ENCODE data around the gene ULBP1.

The ULBP1 gene

DNA sequence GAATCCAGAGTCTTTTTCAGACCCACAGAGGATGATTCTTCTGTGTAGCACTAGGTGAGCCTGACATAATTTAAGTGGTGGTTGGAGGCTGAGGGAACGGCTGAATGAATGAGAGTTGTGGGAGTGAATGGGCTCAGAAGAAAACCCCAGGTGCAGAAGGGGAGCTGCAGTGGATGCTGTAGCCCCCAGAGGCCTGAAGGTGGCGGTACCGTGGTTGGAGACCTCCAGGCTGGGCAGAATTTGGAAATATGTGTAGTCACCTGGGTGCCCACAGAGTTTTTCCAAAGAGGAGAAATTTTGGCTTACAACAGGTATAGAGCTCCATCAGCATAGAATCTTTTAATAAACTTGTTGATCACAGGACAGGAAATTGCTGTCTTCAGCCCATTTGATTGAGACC is 34.3 kb upstream of the ULBP1 start:
- TF ChIP-seq, protein P1, sequence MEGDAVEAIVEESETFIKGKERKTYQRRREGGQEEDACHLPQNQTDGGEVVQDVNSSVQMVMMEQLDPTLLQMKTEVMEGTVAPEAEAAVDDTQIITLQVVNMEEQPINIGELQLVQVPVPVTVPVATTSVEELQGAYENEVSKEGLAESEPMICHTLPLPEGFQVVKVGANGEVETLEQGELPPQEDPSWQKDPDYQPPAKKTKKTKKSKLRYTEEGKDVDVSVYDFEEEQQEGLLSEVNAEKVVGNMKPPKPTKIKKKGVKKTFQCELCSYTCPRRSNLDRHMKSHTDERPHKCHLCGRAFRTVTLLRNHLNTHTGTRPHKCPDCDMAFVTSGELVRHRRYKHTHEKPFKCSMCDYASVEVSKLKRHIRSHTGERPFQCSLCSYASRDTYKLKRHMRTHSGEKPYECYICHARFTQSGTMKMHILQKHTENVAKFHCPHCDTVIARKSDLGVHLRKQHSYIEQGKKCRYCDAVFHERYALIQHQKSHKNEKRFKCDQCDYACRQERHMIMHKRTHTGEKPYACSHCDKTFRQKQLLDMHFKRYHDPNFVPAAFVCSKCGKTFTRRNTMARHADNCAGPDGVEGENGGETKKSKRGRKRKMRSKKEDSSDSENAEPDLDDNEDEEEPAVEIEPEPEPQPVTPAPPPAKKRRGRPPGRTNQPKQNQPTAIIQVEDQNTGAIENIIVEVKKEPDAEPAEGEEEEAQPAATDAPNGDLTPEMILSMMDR (IDR thresholded peaks at IDR 0.05) = peak in 1 of 2 experiments; percentile 10
- Histone ChIP-seq H3K4me3 (no peak overlapping the region), H3K27me3 (peaks cover 0 to 53% of the 10 kb centered on the region in 2 donors), H3K9me3 (no peaks in the 10 kb centered on the region), H3K36me3 (no peaks in the 10 kb centered on the region), H3K4me1 (peaks cover 0 to 12% (median 7%) of the 10 kb centered on the region in 4 donors), H3K27ac (no peak overlapping the region)
- intact Hi-C loops (cut with DNase I; ENCODE audit: low total_unique reads) = loop anchor here (10.0 kb wide), 1 partner anchor 215 kb away; the partner anchor contains the start of gene LATS1
- DNase-seq = no peak

DNA sequence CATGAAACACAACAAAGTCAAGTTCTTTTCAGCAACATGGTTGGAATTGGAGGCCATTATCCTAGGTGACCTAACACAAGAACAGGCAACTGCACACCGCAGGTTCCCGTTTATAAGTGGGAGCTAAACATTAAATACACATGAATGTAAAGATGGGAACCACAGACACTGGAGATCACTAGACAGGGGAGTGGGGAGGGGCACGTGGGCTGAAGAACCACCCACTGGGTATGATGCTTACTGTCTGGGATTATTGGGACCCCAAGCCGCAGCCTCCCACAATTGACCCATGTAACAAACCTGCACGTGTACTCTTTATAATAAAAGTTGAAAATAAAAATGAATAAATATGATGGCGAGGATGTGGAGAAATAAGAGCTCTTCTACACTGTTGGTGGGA is 32.2 kb upstream of the ULBP1 start:
- H3K27me3 ChIP-seq = peaks cover 4 to 74% of the 10 kb centered on the region in 2 donors
- TF ChIP-seq, protein P1 (IDR thresholded peaks at IDR 0.05) = no peak
- DNase-seq = peak in 1 of 2 donors; percentile 11
- no peak overlapping the region for H3K4me3 ChIP-seq
- intact Hi-C loops (cut with DNase I; ENCODE audit: low total_unique reads) = no loop called here
- no peaks in the 10 kb centered on the region for H3K9me3 ChIP-seq
- peaks cover 0 to under 1% (median under 1%) of the 10 kb centered on the region in 4 donors for H3K4me1 ChIP-seq
- H3K36me3 ChIP-seq = no peaks in the 10 kb centered on the region
- H3K27ac ChIP-seq = no peak overlapping the region

DNA sequence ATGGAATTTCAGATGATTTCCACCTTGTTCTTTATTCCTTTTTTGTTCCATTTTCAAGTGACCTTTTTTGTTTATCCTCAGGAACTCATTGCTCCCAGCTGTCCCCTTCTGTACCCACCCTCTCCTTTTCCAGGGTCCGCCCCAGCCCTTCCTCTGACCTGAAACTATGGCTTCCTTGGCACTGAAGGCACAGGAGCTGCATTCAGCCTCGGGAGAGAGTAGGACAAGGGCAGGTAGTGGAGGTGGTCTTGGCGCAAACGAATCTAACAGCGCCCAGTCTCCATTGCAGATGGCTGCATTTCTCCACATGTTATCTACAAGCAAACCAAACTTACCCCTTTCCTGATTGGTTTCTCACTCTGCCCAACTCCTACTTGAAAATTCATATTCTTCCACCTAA is 30.7 kb upstream of the ULBP1 start:
- Histone ChIP-seq H3K27ac (no peak overlapping the region), H3K36me3 (no peaks in the 10 kb centered on the region), H3K27me3 (peaks cover 4 to 87% of the 10 kb centered on the region in 2 donors), H3K9me3 (no peaks in the 10 kb centered on the region), H3K4me3 (no peak overlapping the region), H3K4me1 (peaks cover 0 to under 1% (median under 1%) of the 10 kb centered on the region in 4 donors)
- peak in 1 of 2 donors; percentile 24 for DNase-seq
- intact Hi-C loops (cut with DNase I; ENCODE audit: low total_unique reads) = no loop called here
- TF ChIP-seq, protein P1 (IDR thresholded peaks at IDR 0.05) = no peak

DNA sequence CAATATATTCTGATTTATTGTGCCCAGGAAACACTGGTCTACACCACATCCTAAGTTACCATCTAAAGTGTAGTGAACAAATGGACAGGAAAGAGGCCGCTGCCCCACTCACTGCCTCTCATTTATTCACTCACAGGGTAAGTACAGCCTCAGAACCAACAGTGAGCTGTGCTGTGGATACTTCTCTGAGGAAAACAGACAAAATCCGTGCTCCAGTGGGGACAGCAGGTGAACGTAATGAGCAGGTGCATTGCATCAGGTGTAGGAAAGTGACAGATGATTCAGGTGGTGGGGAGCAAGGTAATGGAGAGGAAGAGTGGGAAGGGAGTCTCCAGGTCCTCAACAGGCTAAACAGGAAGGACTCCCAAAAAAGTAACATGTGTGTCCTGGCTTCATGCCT is 30.3 kb upstream of the ULBP1 start:
- intact Hi-C loops (cut with DNase I; ENCODE audit: low total_unique reads) = no loop called here
- DNase-seq = no peak
- H3K27me3 ChIP-seq = peaks cover 6 to 90% of the 10 kb centered on the region in 2 donors

DNA sequence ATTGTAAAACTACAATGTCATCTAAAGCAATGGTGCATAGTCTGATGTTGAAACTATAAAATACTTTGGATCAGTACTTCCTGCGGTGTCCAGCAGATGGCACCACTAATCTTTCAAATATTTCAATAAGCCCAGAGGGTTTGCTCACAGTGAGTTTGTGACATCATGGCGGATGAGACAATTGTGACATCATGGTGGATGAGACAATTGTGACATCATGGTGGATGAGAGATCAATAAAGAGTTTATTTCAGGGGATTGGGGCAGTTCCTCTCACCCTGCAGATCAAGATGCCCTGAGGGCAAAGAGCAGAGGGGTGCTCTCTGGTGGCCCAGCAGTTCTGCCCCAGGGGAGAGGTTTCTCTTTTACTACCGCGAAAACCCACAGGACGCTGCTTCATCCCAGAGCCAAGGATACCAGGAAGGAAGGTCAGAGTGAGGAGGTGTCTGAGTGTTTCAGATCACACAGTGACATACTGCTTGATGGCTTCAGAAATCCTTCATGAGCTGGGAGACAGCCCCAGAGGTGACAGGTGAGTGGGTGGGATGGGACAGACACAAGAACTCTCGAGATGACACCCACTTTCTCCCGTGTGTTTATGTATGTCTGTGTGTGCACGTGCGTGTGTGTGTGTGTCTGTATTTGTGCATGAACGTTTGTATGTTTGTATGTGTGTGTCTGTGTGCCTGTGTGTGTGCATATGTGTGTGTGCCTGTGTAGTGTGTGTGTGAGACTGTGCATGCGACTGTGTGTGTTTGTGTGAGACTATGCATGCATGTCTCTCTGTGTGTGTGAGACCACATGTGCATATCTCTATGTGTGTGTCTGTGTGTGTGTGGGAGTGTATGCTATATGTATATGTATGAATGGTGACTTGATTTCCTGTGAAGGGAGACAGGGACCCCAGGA is 29.2 kb upstream of the ULBP1 start:
- H3K4me3 ChIP-seq = no peak overlapping the region
- intact Hi-C loops (cut with DNase I; ENCODE audit: low total_unique reads) = loop anchor here (1.0 kb wide), 1 partner anchor 83 kb away; no protein-coding TSS in a partner anchor
- no peak overlapping the region for H3K27ac ChIP-seq
- H3K9me3 ChIP-seq = no peaks in the 10 kb centered on the region
- H3K4me1 ChIP-seq = peaks cover 0 to 11% (median 10%) of the 10 kb centered on the region in 4 donors
- TF ChIP-seq, protein P1 (IDR thresholded peaks at IDR 0.05) = peak; percentile 79 to 88
- no peaks in the 10 kb centered on the region for H3K36me3 ChIP-seq
- DNase-seq = peak in 1 of 2 donors; percentile 69
- H3K27me3 ChIP-seq = peaks cover 14 to 89% of the 10 kb centered on the region in 2 donors

More for the DNA sequence above, 30.3 kb upstream of the ULBP1 start:
- no peak overlapping the region for H3K4me3 ChIP-seq
- no peaks in the 10 kb centered on the region for H3K36me3 ChIP-seq
- peaks cover 0 to 5% (median 4%) of the 10 kb centered on the region in 4 donors for H3K4me1 ChIP-seq
- TF ChIP-seq, protein P1 (IDR thresholded peaks at IDR 0.05) = no peak
- H3K27ac ChIP-seq = no peak overlapping the region
- H3K9me3 ChIP-seq = no peaks in the 10 kb centered on the region

All from tibial artery (tissue), 4 donors.